K562 (cell line): Measurements from ENCODE around the gene CHAT. TPM values are rescaled to one million over a fixed set of nuclear protein-coding genes. Genes with fewer than 3 reads are reported as not detected.

ENCODE experiments used
- ATAC-seq: fragments of 200-7000 bp; cut with Tn5 transposase; 3 replicates; pipeline ENCODE4 v1.9.1; 2020; ENCODE audit warnings: moderate library complexity
- BruUV-seq: library from RNA; stranded (reverse); fragments of 400-500 nt; replicated peaks from 2 replicates; lab custom pipeline; 2021; lab: Mats Ljungman, UMichigan
- CTCF ChIA-PET: fragments of 300-600 bp; formaldehyde crosslinking; extraction: SDS; loops from one replicate; lab custom pipeline; 2021; ENCODE audit warnings: low intra/inter-chr PET ratio; lab: Yijun Ruan, JAX
- POLR2A ChIA-PET: fragments of 300-600, 350-650 bp; sonication (Branson Sonifier 250); formaldehyde crosslinking; extraction: SDS; loops from one replicate; lab custom pipeline; 2021; ENCODE audit warnings: antibody characterized with exemption, inconsistent platforms; lab: Yijun Ruan, JAX
- DNase-seq, 4 experiments: peaks; one replicate each; pipeline versions ENCODE4 v3.0.0 to v3.0.0-alpha.2; 2011 to 2018; ENCODE audit warnings: low spot score in 3 of 4, mixed read lengths in 3 of 4; ENCODE audit errors: extremely low read depth in 1 of 4
- FAIRE-seq: peaks from 2 replicates; lab custom pipeline; 2011; peaks lifted over from hg19 to GRCh38; lab: Jason Lieb, UNC
- H2AFZ ChIP-seq: 2 replicates; pipeline ENCODE4 v1.6.0; 2011; ENCODE audit warnings: low read depth, low read length, control low read depth, inconsistent platforms
- H3K27ac ChIP-seq: fragments of 200-600 bp; 3 replicates; pipeline ENCODE4 v1.8.0; 2011; ENCODE audit warnings: low read depth, mild to moderate bottlenecking, control low read depth, inconsistent platforms, low read length, moderate library complexity, mixed read lengths; ENCODE audit errors: extremely low read depth
- H3K27me3 ChIP-seq, 2 experiments: fragments of 300-600 bp in 1 of 2; 2 replicates in 1 of 2; 3 replicates in 1 of 2; pipeline versions ENCODE4 v1.6.0 to v1.8.0; 2011; ENCODE audit warnings: inconsistent platforms in 2 of 2, low read length in 2 of 2, mild to moderate bottlenecking in 1 of 2, mixed read lengths in 1 of 2, moderate library complexity in 1 of 2; ENCODE audit not compliant: control insufficient read depth in 2 of 2, insufficient read depth in 2 of 2
- H3K36me3 ChIP-seq: fragments of 300-600 bp; 3 replicates; pipeline ENCODE4 v1.8.0; 2011; ENCODE audit warnings: mild to moderate bottlenecking, low read length, inconsistent platforms; ENCODE audit not compliant: control insufficient read depth, insufficient read depth
- H3K4me1 ChIP-seq, 2 experiments: fragments of 200-600 bp in 1 of 2; replicated peaks in 1 of 2; 2 replicates in 1 of 2; 3 replicates in 1 of 2; pipeline versions ENCODE4 v1.5.1 to v1.8.0; 2011; ENCODE audit warnings: inconsistent platforms in 2 of 2, low read length in 2 of 2, mild to moderate bottlenecking in 1 of 2, mixed read lengths in 1 of 2, moderate library complexity in 1 of 2; ENCODE audit not compliant: control insufficient read depth in 2 of 2, insufficient read depth in 2 of 2
- H3K4me2 ChIP-seq: 2 replicates; pipeline ENCODE4 v1.6.1; 2011; ENCODE audit warnings: low read length, control low read depth, inconsistent platforms, mixed read lengths; ENCODE audit not compliant: insufficient read depth
- H3K4me3 ChIP-seq: fragments of 200-600 bp; sonication (generic), shearing (Covaris generic); 2 replicates; pipeline ENCODE4 v1.5.1; 2016; ENCODE audit warnings: control low read depth, inconsistent platforms
- H3K79me2 ChIP-seq: fragments of 200-600 bp; 3 replicates; pipeline ENCODE4 v1.8.0; 2011; ENCODE audit warnings: low read length, inconsistent platforms; ENCODE audit not compliant: control insufficient read depth, insufficient read depth
- H3K9ac ChIP-seq, 2 experiments: 2 replicates each; pipeline versions ENCODE4 v1.6.0 to v1.6.1; 2011; ENCODE audit warnings: low read depth in 2 of 2, low read length in 2 of 2, control low read depth in 1 of 2, inconsistent platforms in 1 of 2, mild to moderate bottlenecking in 1 of 2, mixed read lengths in 1 of 2; ENCODE audit not compliant: insufficient read depth in 1 of 2
- H3K9me1 ChIP-seq: one replicate; pipeline ENCODE4 v1.6.0; 2011; ENCODE audit warnings: inconsistent platforms, mild to moderate bottlenecking, low read length, moderate library complexity; ENCODE audit not compliant: control insufficient read depth, insufficient read depth
- H3K9me3 ChIP-seq: replicated peaks from 2 replicates; pipeline ENCODE4 v1.5.1; 2011; ENCODE audit warnings: low read depth, low read length, inconsistent platforms; ENCODE audit not compliant: control insufficient read depth, insufficient read depth
- H4K20me1 ChIP-seq: replicated peaks from 2 replicates; pipeline ENCODE4 v1.6.1; 2011; ENCODE audit warnings: low read length, inconsistent platforms, mixed read lengths; ENCODE audit not compliant: control insufficient read depth, insufficient read depth
- CEBPG ChIP-seq, 3 experiments: fragments of 200-800 bp in 1 of 3; sonication (Bioruptor generic) in 1 of 3; sonication (generic) in 1 of 3; formaldehyde crosslinking in 1 of 3; IDR thresholded peaks in 2 of 3; conservative IDR thresholded peaks in 1 of 3; 2 replicates each; pipeline versions ENCODE4 v1.6.1 to v1.8.0; 2016 to 2022; ENCODE audit warnings: missing compliant biosample characterization in 2 of 3, missing genetic modification characterization in 2 of 3, mild to moderate bottlenecking in 1 of 3, missing genetic modification reagents in 1 of 3
- DDX20 ChIP-seq: fragments of 450-650 bp; IDR thresholded peaks from 2 replicates; pipeline ENCODE4 v1.6.1; 2016; ENCODE audit warnings: missing genetic modification characterization, low read depth, mild to moderate bottlenecking, missing compliant biosample characterization, moderate library complexity
- HSF4 ChIP-seq: fragments of 250-450 bp; sonication (Bioruptor Pico); IDR thresholded peaks from 2 replicates; pipeline ENCODE4 v2.1.2; 2022; ENCODE audit warnings: mild to moderate bottlenecking, moderate library complexity, borderline replicate concordance
- NCOA6 ChIP-seq: fragments of 450-650 bp; IDR thresholded peaks from 2 replicates; pipeline ENCODE4 v1.6.1; 2017; ENCODE audit warnings: mild to moderate bottlenecking
- NCOR1 ChIP-seq: fragments of 450-650 bp; IDR thresholded peaks from 2 replicates; pipeline ENCODE4 v1.6.1; 2016; ENCODE audit warnings: mild to moderate bottlenecking, moderate library complexity
- POLR2H ChIP-seq: IDR thresholded peaks from 2 replicates; pipeline ENCODE4 v1.6.1; 2016; ENCODE audit warnings: missing genetic modification characterization, low read depth, mild to moderate bottlenecking, control low read depth, missing compliant biosample characterization, moderate library complexity
- TBL1XR1 ChIP-seq, 2 experiments: IDR thresholded peaks; 2 replicates each; pipeline ENCODE4 v1.6.1; 2012; ENCODE audit warnings: improper control_type of control experiment in 2 of 2, low read length in 2 of 2, mild to moderate bottlenecking in 1 of 2
- U2AF2 ChIP-seq: fragments of 200-400 bp; formaldehyde crosslinking; optimal IDR thresholded peaks from 2 replicates; pipeline ENCODE3; 2017; ENCODE audit warnings: low read depth, mild to moderate bottlenecking, low read length
- ZNF41 ChIP-seq: fragments of 250-450 bp; sonication (Bioruptor Pico); conservative IDR thresholded peaks from 2 replicates; pipeline ENCODE4 v1.4.0; 2020; ENCODE audit warnings: mild to moderate bottlenecking
- ZNF778 ChIP-seq: fragments of 450-650 bp; formaldehyde crosslinking; IDR thresholded peaks from 2 replicates; pipeline ENCODE4 v1.4.0; 2020; ENCODE audit warnings: mild to moderate bottlenecking, moderate library complexity
- WGBS: fragments of 100-300 bp; shearing (Covaris generic); methylation state at CpG from one replicate; pipeline ENCODE4 v1.1.6; 2016; ENCODE audit warnings: low coverage, mixed read lengths; ENCODE audit not compliant: insufficient coverage; ENCODE audit errors: missing lambda C conversion rate; 5-methylcytosine and 5-hydroxymethylcytosine counted together
- in situ Hi-C: fragments of 300-500 bp; cut with MboI; formaldehyde crosslinking; loops from 4 replicates; pipeline ENCODE4 v1.15.0; 2018; ENCODE audit warnings: inconsistent platforms, mixed read lengths
- intact Hi-C: fragments of 100-400 bp; cut with micrococcal nuclease; formaldehyde crosslinking; loops from 2 replicates; pipeline ENCODE4 v1.14.2; 2022
- polyA plus RNA-seq, 8 experiments: library from polyadenylated mRNA; depleted of rRNA in 4 of 8; stranded (reverse) in 5 of 8; unstranded in 3 of 8; fragments of >200 nt; fragmentation: Nextera tagmentation in 2 of 8; fragmentation: Illumina TruSeq in 1 of 8; extraction: Ambion mirVana in 2 of 8; extraction: Trizol in 1 of 8; gene quantifications; 2 replicates each; pipeline versions ENCODE4 v1.2.1 to v1.2.3, GENCODE V29; 2011 to 2014; ENCODE audit warnings: inconsistent platforms in 1 of 8, missing spikeins in 1 of 8
- total RNA-seq, 7 experiments: library from RNA; depleted of rRNA in 6 of 7; stranded (reverse); fragments of >200 nt in 6 of 7; fragmentation: Illumina TruSeq in 2 of 7; extraction: Trizol in 2 of 7; gene quantifications; 2 replicates each; pipeline versions ENCODE4 v1.2.1 to v1.2.3, GENCODE V29; 2011 to 2021; ENCODE audit warnings: low replicate concordance in 1 of 7

CHAT gene
- total and polyA plus RNA-seq, 9 of the 15 experiments (the other 6 are each of a cell fraction or from before 2014, with no cell fraction given): not detected

GRCh38 chr10:49593564-49593875 is 20.3 kb upstream of the CHAT start:
- H3K4me2 ChIP-seq: no peak overlapping the region; the same call in 1 of the 2 replicates
- no TSS peak for BruUV-seq
- H3K4me3 ChIP-seq: no peak overlapping the region
- H3K79me2 ChIP-seq: no peaks in the 10 kb centered on the region
- no peak for DNase-seq
- peaks cover 0 to 16% of the 10 kb centered on the region in 2 experiments; a peak in 1 of 5 replicates for H3K27me3 ChIP-seq
- no peaks in the 10 kb centered on the region for H3K36me3 ChIP-seq
- no peak for FAIRE-seq
- H3K27ac ChIP-seq: no peak overlapping the region
- peaks cover 0 to 3% of the 10 kb centered on the region in 2 experiments; a peak in 2 of 5 replicates for H3K4me1 ChIP-seq
- WGBS: 27% methylated on average over 6 of the region's 6 CpGs
- ChIA-PET CTCF (interaction anchor here (0.6 to 1.6 kb wide), 2 partner anchors 631 to 1320 kb away, joined by 3 to 6 read pairs; no protein-coding TSS in a partner anchor), POLR2A (interaction anchor here (0.8 kb wide), 1 partner anchor 36 kb away, joined by 4 read pairs; no protein-coding TSS in a partner anchor)
- no peaks in the 10 kb centered on the region for H3K9me3 ChIP-seq
- H3K9me1 ChIP-seq: no peaks in the 10 kb centered on the region
- ATAC-seq: peak; percentile 37
- H2AFZ ChIP-seq: no peak overlapping the region
- TF ChIP-seq CEBPG (CRISPR knock-in tag; IDR thresholded peaks at IDR 0.05) (no peak), CEBPG (tag; conservative IDR thresholded peaks at IDR 0.05 in 1 of 2, IDR thresholded peaks at IDR 0.05 in 1 of 2) (no peak), NCOA6 (no peak), TBL1XR1 (IDR thresholded peaks at IDR 0.05; ENCODE audit: low read length in 2 of 2) (no peak), ZNF41 (no peak), POLR2H (tag) (no peak), ZNF778 (CRISPR knock-in tag) (no peak), HSF4 (CRISPR knock-in tag) (no peak), U2AF2 (no peak), DDX20 (tag) (no peak), NCOR1 (no peak)
- no peak overlapping the region for H3K9ac ChIP-seq
- no peaks in the 10 kb centered on the region; the same call in 1 of the 2 replicates for H4K20me1 ChIP-seq
- intact Hi-C loops (loop anchor here (1.0 to 10.0 kb wide), 4 partner anchors 154 to 631 kb away; no protein-coding TSS in a partner anchor), in situ Hi-C loops (loop anchor here (25.0 kb wide), 1 partner anchor 644 kb away; no protein-coding TSS in a partner anchor)
